ENCODE measurements around the gene ADGRG3.
"Not testable (repeated sequence)": the region's sequence is repeated elsewhere in the genome, so short reads cannot be mapped to it uniquely, and the experiment has no call there.

ADGRG3 gene

DNA sequence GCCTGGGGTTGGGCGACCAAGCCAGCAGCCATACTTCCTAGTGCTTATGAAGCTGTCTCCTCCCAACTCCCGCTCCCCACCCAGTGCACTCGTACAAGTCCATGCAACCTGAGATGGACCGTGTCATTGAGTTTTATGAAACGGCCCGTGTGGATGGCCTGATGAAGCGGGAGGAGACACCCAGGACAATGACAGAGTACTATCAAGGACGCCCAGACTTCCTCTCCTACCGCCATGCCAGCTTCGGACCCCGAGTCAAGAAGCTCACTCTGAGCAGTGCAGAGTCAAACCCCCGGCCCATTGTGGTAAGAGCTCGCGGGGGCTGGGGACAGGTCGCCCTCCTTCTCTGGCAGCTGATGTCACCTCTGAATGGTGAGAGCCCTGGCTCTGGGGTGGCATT, 56.4 kb downstream of the ADGRG3 start:
- TF ChIP-seq POLR2A (IDR thresholded peaks at IDR 0.05; ENCODE audit: low read depth, low read length) (no peak), TAF1 (IDR thresholded peaks at IDR 0.05; ENCODE audit: borderline replicate concordance, low read depth, low read length) (no peak), POLR2AphosphoS5 (IDR thresholded peaks at IDR 0.05; ENCODE audit: low read depth, low read length) (no peak)
- DNase-seq (ENCODE audit: insufficient read length) (no peak), FAIRE-seq (no peak)

DNA sequence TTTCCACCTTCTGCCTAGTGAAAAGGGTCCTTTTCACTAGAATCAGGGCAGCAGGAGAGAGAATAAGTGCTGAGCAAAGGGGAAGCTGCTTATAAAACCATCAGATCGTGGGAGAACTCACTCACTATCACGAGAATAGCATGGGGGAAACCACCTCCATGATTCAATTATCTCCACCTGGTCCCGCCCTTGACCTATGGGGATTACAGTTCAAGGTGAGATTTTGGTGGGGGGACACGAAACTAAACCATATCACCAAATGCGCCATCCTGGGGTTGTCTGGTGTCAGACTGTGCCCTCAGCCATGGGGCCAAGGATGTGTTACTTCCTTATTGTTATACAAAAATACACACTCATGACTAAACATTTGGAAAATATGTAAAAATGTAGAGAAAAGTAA, 57.0 kb downstream of the ADGRG3 start:
- DNase-seq (ENCODE audit: insufficient read length) (no peak), FAIRE-seq (peak; percentile 46)
- no peak for TF ChIP-seq TAF1 (IDR thresholded peaks at IDR 0.05; ENCODE audit: borderline replicate concordance, low read depth, low read length)
- TF ChIP-seq POLR2A (IDR thresholded peaks at IDR 0.05; ENCODE audit: low read depth, low read length): no peak
- no peak for TF ChIP-seq POLR2AphosphoS5 (IDR thresholded peaks at IDR 0.05; ENCODE audit: low read depth, low read length)

DNA sequence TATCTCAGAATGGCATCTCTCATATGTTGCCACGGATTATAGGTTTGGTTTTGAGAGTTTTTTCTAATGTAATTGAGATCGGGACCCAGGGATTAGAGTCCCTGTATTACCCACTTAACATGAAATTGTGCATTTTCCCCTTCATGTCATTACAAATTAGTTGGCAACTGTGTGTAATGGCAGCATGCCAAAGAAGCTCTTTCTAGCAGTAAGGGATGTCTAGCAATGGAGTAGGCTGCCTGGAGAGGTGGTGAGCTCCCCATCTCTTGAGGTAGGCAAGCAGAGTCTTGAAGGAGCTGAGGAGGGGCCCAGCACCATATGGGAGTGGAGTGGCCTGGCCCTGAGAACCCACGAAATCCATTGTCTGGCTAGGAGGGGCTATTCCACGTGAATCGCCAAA, 57.4 kb downstream of the ADGRG3 start:
- FAIRE-seq (no peak), DNase-seq (ENCODE audit: insufficient read length) (no peak)
- TF ChIP-seq TAF1 (IDR thresholded peaks at IDR 0.05; ENCODE audit: borderline replicate concordance, low read depth, low read length): no peak
- TF ChIP-seq POLR2A (IDR thresholded peaks at IDR 0.05; ENCODE audit: low read depth, low read length): no peak
- TF ChIP-seq POLR2AphosphoS5 (IDR thresholded peaks at IDR 0.05; ENCODE audit: low read depth, low read length): no peak

DNA sequence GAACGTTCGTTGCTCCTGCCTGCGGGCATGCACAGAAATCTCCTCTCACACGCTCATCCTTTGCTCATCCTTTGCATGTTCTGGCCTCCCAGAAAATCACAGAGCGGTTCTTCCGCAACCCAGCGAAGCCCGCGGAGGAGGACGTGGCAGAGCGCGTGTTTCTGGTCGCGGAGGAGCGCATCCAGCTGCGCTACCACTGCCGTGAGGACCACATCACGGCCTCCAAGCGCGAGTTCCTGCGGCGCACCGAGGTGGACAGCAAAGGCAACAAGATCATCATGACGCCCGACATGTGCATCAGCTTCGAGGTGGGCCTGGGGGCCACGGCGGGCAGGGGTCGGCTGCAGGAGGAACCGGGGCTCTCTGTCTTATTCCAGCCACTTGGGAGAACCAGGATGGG, 57.9 kb downstream of the ADGRG3 start:
- DNase-seq (ENCODE audit: insufficient read length): no peak
- no peak for TF ChIP-seq POLR2A (IDR thresholded peaks at IDR 0.05; ENCODE audit: low read depth, low read length)
- no peak for TF ChIP-seq TAF1 (IDR thresholded peaks at IDR 0.05; ENCODE audit: borderline replicate concordance, low read depth, low read length)
- TF ChIP-seq POLR2AphosphoS5 (IDR thresholded peaks at IDR 0.05; ENCODE audit: low read depth, low read length): no peak
- FAIRE-seq: no peak

DNA sequence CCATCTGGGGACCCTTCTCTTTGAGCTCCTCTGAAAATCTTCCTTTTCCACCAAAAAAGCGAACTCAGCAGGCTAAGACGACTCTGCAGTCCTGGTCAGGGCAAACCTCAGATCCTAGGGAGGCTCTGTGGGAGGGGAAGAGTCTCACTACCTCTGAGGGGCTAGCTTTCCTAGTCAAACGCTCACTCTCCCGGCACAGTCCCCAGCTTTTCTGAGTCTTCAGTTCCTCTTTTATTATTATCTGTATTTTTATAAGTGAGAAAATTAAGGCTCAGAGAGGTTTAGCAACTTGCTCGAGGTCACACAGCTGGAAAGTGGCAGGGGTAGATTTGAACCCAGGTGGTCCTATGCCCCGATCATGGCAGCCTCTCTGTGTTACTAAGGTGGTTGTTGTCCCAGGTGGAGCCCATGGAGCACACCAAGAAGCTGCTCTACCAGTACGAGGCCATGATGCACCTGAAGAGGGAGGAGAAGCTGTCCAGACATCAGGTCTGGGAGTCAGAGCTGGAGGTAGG, 58.4 kb downstream of the ADGRG3 start:
- TF ChIP-seq POLR2A (IDR thresholded peaks at IDR 0.05; ENCODE audit: low read depth, low read length): no peak
- TF ChIP-seq POLR2AphosphoS5 (IDR thresholded peaks at IDR 0.05; ENCODE audit: low read depth, low read length): no peak
- TF ChIP-seq TAF1 (IDR thresholded peaks at IDR 0.05; ENCODE audit: borderline replicate concordance, low read depth, low read length): no peak
- FAIRE-seq (no peak), DNase-seq (ENCODE audit: insufficient read length) (no peak)

DNA sequence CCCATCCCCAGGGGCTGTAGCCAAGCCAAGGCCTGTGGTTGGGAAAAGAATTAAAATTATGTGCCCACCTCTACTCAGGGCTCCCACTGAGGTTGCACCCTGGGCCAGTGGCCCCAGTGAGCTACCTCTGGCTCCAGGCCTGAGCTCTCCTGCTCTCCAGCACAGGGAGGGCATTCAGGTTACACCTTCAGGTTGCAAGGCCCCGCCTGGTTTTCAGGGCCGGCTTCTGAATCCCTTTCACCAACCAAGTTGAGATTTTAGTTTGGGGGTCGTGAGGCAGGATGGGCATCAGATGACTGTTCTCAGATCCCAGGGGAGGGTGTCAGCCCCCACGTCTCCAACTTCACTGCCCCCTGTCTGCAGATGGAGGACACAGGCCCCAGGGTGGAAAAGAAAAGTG, 59.5 kb downstream of the ADGRG3 start:
- DNase-seq (ENCODE audit: insufficient read length) (no peak), FAIRE-seq (no peak)
- TF ChIP-seq TAF1 (IDR thresholded peaks at IDR 0.05; ENCODE audit: borderline replicate concordance, low read depth, low read length) (no peak), POLR2A (IDR thresholded peaks at IDR 0.05; ENCODE audit: low read depth, low read length) (no peak), POLR2AphosphoS5 (IDR thresholded peaks at IDR 0.05; ENCODE audit: low read depth, low read length) (no peak)

DNA sequence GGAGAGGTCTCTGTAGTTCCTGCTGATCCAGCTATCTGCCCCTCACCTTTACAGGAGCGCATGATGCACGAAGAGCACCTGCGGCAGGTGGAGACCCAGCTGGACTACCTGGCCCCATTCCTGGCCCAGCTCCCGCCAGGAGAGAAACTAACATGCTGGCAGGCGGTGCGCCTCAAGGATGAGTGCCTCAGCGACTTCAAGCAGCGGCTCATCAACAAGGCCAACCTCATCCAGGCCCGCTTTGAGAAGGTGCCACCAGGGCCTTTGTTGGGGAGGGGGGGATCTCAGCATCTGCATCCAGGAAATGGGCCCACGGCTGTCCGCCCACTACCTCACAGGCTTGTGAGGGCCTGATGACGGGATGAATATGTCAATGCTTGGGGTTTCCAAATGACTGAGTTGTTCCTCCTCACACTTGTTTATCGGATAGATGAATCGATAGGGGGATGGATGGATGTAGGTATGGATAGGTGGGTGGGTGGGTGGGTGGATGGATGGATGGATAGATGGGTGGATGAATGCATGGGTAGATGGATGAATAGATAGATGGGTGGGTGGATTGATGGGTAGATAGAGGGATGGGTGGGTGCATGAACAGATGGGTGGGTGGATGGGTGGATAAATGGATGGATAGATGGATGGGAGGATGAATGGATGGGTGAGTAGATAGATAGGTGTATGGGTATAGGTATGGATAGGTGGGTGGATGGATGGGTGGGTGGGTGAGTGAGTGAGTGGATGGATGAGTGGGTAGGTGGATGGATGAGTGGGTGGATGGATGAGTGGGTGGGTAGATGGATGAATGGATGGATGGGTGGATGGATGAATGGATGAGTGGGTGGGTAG, 60.5 kb downstream of the ADGRG3 start:
- TF ChIP-seq POLR2AphosphoS5 (IDR thresholded peaks at IDR 0.05; ENCODE audit: low read depth, low read length): no peak
- TF ChIP-seq TAF1 (IDR thresholded peaks at IDR 0.05; ENCODE audit: borderline replicate concordance, low read depth, low read length): no peak
- no peak for TF ChIP-seq POLR2A (IDR thresholded peaks at IDR 0.05; ENCODE audit: low read depth, low read length)

DNA sequence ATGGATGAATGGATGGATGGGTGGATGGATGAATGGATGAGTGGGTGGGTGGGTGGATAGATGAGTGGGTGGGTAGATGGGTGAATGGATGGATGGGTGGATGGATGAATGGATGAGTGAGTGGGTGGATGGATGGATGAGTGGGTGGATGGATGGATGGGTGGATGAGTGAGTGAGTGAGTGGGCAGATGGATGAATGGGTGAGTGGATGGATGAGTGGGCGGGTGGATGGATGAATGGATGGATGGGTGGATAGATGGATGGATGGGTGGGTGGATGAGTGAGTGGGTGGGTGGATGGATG, 61.0 kb downstream of the ADGRG3 start:
- TF ChIP-seq TAF1 (IDR thresholded peaks at IDR 0.05; ENCODE audit: borderline replicate concordance, low read depth, low read length): no peak
- TF ChIP-seq POLR2A (IDR thresholded peaks at IDR 0.05; ENCODE audit: low read depth, low read length): no peak
- no peak for TF ChIP-seq POLR2AphosphoS5 (IDR thresholded peaks at IDR 0.05; ENCODE audit: low read depth, low read length)
- no peak for FAIRE-seq
- DNase-seq (ENCODE audit: insufficient read length): no peak

More for the DNA sequence above, 60.5 kb downstream of the ADGRG3 start:
- FAIRE-seq: no peak
- DNase-seq (ENCODE audit: insufficient read length): no peak

DNA sequence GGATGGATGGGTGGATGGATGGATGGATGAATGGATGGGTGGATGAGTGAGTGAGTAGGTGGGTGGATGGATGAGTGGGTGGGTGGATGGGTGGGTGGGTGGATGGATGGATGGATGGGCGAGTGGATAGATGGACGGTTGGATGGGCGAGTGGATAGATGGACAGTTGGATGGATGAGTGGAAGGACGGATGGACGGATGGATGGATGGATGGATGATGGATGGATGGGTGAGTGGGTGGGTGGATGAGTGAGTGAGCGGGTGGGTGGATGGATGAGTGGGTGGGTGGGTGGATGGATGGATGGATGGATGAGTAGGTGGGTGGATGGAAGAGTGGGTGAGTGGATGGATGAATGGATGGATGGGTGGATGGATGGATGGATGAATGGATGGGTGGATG, 61.7 kb downstream of the ADGRG3 start:
- DNase-seq (ENCODE audit: insufficient read length); FAIRE-seq: not testable (repeated sequence)

DNA sequence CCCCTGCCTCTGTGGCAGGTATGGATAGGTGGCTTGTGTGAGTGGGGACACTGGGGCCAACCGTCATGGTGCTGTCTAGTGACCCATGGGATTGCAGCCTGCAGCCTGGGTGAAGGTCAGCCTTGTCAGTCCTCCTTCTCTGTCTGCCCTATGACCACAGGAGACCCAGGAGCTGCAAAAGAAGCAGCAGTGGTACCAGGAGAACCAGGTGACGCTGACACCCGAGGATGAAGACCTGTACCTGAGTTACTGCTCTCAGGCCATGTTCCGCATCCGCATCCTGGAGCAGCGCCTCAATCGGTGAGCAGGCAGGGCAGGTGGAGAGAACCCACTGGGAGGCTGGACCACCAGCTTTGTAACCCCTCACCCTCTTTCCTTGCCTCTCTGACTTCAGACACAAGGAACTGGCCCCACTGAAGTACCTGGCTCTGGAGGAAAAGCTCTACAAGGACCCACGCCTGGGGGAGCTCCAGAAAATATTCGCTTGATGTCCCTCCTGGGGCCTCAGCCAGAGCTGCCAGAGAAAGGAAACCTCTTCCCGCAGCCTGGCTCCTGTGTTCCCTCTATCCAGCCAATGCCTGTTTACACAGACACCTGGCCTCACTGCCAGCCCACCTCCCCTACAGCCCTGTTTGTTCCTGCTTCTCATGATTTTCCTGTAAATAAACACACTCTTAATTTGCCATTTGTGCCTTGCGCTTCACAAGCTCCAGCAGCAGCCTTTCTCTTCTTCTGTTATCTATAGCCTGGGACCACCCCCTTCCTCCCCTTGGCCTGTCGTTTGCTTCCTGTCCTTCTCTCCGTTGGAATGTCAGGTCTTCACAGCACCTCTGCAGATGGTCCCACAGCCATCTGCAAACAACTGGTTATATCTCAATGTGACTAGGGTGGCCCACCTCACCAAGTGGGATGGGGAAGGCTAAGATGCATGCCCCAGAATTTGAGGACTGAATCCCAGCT, 62.9 kb downstream of the ADGRG3 start:
- no peak for DNase-seq (ENCODE audit: insufficient read length)
- TF ChIP-seq POLR2A (IDR thresholded peaks at IDR 0.05; ENCODE audit: low read depth, low read length) (no peak), POLR2AphosphoS5 (IDR thresholded peaks at IDR 0.05; ENCODE audit: low read depth, low read length) (no peak), TAF1 (IDR thresholded peaks at IDR 0.05; ENCODE audit: borderline replicate concordance, low read depth, low read length) (no peak)
- FAIRE-seq: no peak

DNA sequence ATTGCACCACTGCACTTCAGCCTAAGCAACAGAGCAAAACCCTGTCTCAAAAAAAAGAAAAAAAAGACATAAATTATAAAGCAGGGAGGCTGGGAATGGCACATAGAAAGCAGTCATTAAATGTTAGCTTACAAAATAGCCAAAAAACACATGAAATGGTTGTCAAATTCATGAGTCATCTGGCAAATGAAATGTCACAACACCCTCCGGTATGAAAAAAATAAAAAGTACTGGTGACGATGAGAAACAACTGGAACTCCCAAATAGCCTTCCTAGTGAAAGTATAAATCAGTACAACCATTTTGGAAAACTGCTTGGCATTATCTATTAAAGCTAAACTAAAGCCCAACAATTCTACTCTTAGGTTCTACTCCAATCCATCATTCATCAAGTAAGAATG, 63.9 kb downstream of the ADGRG3 start:
- DNase-seq (ENCODE audit: insufficient read length) (no peak), FAIRE-seq (no peak)
- no peak for TF ChIP-seq TAF1 (IDR thresholded peaks at IDR 0.05; ENCODE audit: borderline replicate concordance, low read depth, low read length)
- no peak for TF ChIP-seq POLR2AphosphoS5 (IDR thresholded peaks at IDR 0.05; ENCODE audit: low read depth, low read length)

DNA sequence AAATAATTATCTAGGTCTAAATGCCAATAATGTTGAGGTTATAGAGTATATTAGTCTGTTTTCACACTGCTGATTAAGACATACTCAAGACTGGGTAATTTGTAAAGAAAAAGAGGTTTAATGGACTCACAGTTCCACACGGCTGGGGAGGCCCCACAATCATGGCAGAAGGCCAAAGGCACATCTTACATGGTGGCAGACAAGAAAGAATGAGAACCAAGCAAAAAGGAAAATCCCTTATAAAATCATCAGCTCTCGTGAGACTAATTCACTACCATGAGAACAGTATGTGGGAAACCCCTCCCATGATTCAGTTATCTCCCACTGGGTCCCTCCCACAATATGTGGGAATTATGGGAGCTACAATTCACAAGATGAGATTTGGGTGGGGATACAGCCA, 64.6 kb downstream of the ADGRG3 start:
- no peak for FAIRE-seq
- no peak for DNase-seq (ENCODE audit: insufficient read length)
- no peak for TF ChIP-seq TAF1 (IDR thresholded peaks at IDR 0.05; ENCODE audit: borderline replicate concordance, low read depth, low read length)
- no peak for TF ChIP-seq POLR2A (IDR thresholded peaks at IDR 0.05; ENCODE audit: low read depth, low read length)
- TF ChIP-seq POLR2AphosphoS5 (IDR thresholded peaks at IDR 0.05; ENCODE audit: low read depth, low read length): no peak

Data from GM12892 (cell line).